NT2/D1 (cell line): ENCODE measurements around the gene RAB39A.

Experiments used
- DNase-seq: peaks from one replicate; pipeline ENCODE4 v3.0.0-alpha.2; 2011; ENCODE audit warnings: low read depth, low spot score
- H3K27me3 ChIP-seq: 2 replicates; pipeline ENCODE4 v1.6.0; 2011; ENCODE audit warnings: mild to moderate bottlenecking; ENCODE audit not compliant: insufficient read length, insufficient read depth
- H3K36me3 ChIP-seq: 2 replicates; pipeline ENCODE4 v1.6.1; 2011; ENCODE audit warnings: mild to moderate bottlenecking, low read length, mixed read lengths; ENCODE audit not compliant: insufficient read depth, insufficient read length
- H3K4me1 ChIP-seq: 2 replicates; pipeline ENCODE4 v1.5.1; 2011; ENCODE audit not compliant: insufficient read depth, insufficient read length
- H3K4me3 ChIP-seq: 2 replicates; pipeline ENCODE4 v1.5.1; 2011; ENCODE audit warnings: low read depth; ENCODE audit not compliant: insufficient read length
- H3K9ac ChIP-seq: 2 replicates; pipeline ENCODE4 v1.6.0; 2011; ENCODE audit warnings: low read depth; ENCODE audit not compliant: insufficient read length
- H3K9me3 ChIP-seq: 2 replicates; pipeline ENCODE4 v1.5.1; 2011; ENCODE audit warnings: mild to moderate bottlenecking, low read length; ENCODE audit not compliant: insufficient read depth
- SUZ12 ChIP-seq: IDR thresholded peaks from 2 replicates; pipeline ENCODE4 v1.6.1; 2011; ENCODE audit not compliant: insufficient read length, insufficient read depth; ENCODE audit errors: extremely low read depth
- YY1 ChIP-seq: IDR thresholded peaks from 2 replicates; pipeline ENCODE4 v1.6.1; 2011; ENCODE audit not compliant: insufficient read length, insufficient read depth
- ZNF274 ChIP-seq: IDR thresholded peaks from 2 replicates; pipeline ENCODE4 v1.6.1; 2011; ENCODE audit warnings: mild to moderate bottlenecking, low read depth, low read length

RAB39A gene

DNA sequence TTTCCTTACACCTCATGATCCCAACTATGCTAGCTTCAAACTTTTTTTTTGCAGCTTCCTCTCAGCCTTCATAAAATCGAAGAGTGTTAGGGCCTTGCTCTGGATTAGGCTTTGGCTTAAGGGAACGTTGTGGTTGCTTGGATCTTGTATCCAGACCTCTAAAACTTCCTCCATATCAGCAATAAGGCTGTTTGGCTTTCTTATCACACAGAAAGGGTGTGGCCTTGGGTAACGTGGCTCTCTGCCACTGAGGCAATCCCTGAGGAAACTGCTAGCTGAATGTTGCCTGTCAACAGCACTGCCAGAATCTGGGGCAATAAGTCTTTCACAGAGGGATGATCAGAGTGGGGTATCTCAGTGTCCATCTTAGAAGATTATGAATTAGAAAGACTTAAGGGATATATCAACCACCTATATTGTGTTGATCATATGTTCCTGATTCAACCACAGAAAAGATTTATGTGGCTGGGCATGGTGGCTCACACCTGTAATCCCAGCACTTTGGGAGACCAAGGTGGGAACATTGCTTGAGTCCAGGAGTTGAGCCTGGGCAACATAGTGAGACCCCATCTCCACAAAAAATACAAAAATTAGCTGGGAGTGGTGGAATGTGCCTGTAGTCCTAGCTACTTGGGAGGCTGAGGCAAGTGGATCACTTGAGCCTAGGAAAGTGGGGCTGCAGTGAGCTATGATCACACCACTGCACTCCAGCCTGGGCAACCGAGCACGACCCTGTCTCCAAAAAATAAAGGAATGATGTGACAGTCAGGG lies 67.9 kb downstream of the RAB39A start:
- TF ChIP-seq ZNF274 (no peak), YY1 (no peak), SUZ12 (no peak)
- no peak for DNase-seq
- Histone ChIP-seq H3K4me1 (no peaks in the 10 kb centered on the region), H3K36me3 (no peaks in the 10 kb centered on the region), H3K9ac (no peak overlapping the region), H3K9me3 (no peaks in the 10 kb centered on the region), H3K27me3 (no peaks in the 10 kb centered on the region), H3K4me3 (no peak overlapping the region)

- H3K27me3 ChIP-seq, result no peaks in the 10 kb centered on the region
- TF ChIP-seq YY1 (no peak), SUZ12 (no peak)
- no peak overlapping the region for H3K9ac ChIP-seq
- no peak overlapping the region for H3K4me3 ChIP-seq
- no peaks in the 10 kb centered on the region for H3K36me3 ChIP-seq
- H3K4me1 ChIP-seq, result no peaks in the 10 kb centered on the region
- H3K9me3 ChIP-seq, result no peaks in the 10 kb centered on the region
- no peak for DNase-seq
Measured at GRCh38 chr11:107998761-107999160, 70.5 kb downstream of the RAB39A start.

DNA sequence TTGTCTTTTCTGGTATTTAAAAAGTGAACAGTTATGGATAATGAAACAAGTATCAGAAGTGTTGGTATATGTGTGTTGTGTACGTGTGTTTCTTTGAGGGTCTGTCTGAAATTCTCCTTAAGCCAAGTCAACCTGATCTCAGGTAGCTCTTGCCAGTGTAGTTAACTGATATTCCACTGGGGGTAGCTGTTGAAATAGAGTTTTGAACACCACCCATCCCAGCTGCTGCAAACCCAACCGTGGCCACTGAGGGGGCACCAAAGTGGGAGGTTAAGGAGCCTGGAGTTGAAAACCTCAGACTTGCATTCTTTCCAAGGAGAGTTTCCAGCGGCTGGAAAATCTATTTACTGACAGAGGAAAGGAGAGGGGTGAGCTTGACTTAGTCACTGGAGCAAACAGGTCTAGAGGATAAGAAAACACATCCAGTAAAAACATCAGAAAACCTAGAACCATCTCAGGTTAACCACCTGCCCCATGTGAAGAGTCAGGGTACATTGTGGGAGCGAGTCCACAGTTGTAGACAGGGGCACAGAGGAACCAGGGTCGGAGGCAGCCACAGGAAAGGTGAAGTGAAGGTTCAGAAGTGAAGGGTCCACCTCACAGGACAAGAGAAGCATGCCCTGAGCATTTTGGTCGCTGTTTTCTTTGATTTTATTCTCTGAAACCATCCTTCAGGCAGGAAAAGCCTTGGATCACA lies 71.7 kb downstream of the RAB39A start:
- H3K9ac ChIP-seq, result no peak overlapping the region
- no peak overlapping the region for H3K4me3 ChIP-seq
- TF ChIP-seq YY1 (no peak), SUZ12 (no peak), ZNF274 (no peak)
- no peaks in the 10 kb centered on the region for H3K9me3 ChIP-seq
- no peaks in the 10 kb centered on the region for H3K27me3 ChIP-seq
- DNase-seq, result peak; percentile 77
- no peaks in the 10 kb centered on the region for H3K36me3 ChIP-seq
- H3K4me1 ChIP-seq, result no peaks in the 10 kb centered on the region

- H3K9me3 ChIP-seq, result no peaks in the 10 kb centered on the region
- H3K9ac ChIP-seq, result no peak overlapping the region
- no peaks in the 10 kb centered on the region for H3K4me1 ChIP-seq
- no peak overlapping the region for H3K4me3 ChIP-seq
- DNase-seq, result no peak
- H3K36me3 ChIP-seq, result no peaks in the 10 kb centered on the region
- no peaks in the 10 kb centered on the region for H3K27me3 ChIP-seq
- no peak for TF ChIP-seq SUZ12
- no peak for TF ChIP-seq YY1
- TF ChIP-seq ZNF274, result no peak
Measured at GRCh38 chr11:108002476-108002875, 74.2 kb downstream of the RAB39A start.

GRCh38 chr11:108003623-108004022 lies 75.4 kb downstream of the RAB39A start:
- H3K36me3 ChIP-seq, result no peaks in the 10 kb centered on the region

DNA sequence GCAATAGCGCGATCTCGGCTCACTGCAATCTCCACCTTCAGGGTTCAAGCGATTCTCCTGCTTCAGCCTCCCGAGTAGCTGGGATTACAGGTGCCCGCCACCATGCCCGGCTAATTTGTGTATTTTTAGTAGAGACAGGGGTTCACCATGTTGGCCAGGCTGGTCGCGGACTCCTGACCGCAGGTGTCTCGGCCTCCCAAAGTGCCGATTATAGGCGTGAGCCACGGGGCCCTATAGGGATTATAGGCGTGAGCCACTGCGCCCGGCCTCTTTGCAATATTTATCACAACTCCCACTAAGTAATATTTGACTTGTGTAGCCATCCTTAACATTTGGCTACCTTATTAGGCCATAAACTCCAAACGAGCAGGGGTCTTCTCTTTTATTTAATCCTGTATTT lies 79.6 kb downstream of the RAB39A start:
- H3K9ac ChIP-seq, result no peak overlapping the region
- TF ChIP-seq YY1, result no peak
- no peak for TF ChIP-seq ZNF274
- TF ChIP-seq SUZ12, result no peak

More at GRCh38 chr11:108003623-108004022, 75.4 kb downstream of the RAB39A start:
- Histone ChIP-seq H3K27me3 (no peaks in the 10 kb centered on the region), H3K9ac (no peak overlapping the region), H3K4me3 (no peak overlapping the region), H3K9me3 (no peaks in the 10 kb centered on the region), H3K4me1 (no peaks in the 10 kb centered on the region)
- no peak for TF ChIP-seq YY1
- TF ChIP-seq SUZ12, result no peak
- no peak for TF ChIP-seq ZNF274
- DNase-seq, result no peak

More for the DNA sequence above, 79.6 kb downstream of the RAB39A start:
- no peaks in the 10 kb centered on the region for H3K9me3 ChIP-seq
- H3K27me3 ChIP-seq, result no peaks in the 10 kb centered on the region
- H3K36me3 ChIP-seq, result no peaks in the 10 kb centered on the region
- no peaks in the 10 kb centered on the region for H3K4me1 ChIP-seq
- DNase-seq, result no peak
- no peak overlapping the region for H3K4me3 ChIP-seq
